Right lobe of liver (tissue), 6 donors: ENCODE measurements around the gene METTL16. TPM values are rescaled to one million over a fixed set of nuclear protein-coding genes. Genes with fewer than 3 reads are reported as not detected.

Experiments
- ATAC-seq, 4 donors: fragments of 200-7000 bp; cut with Tn5 transposase; one replicate each; pipeline ENCODE4 v1.9.1; 2020; ENCODE audit warnings: mild to moderate bottlenecking in 4 of 4, moderate library complexity in 4 of 4
- DNase-seq, 3 donors: peaks; one replicate each; pipeline ENCODE4 v3.0.0-alpha.2; 2020
- H3K27ac ChIP-seq, 3 donors: fragments of 200-600 bp; one replicate each; pipeline ENCODE4 v1.8.0; 2022
- H3K27me3 ChIP-seq, 2 donors: fragments of 200-600 bp; one replicate each; pipeline ENCODE4 v1.8.0; 2022
- H3K36me3 ChIP-seq, 4 donors: fragments of 200-600 bp; sonication (generic) in 1 of 4; one replicate each; pipeline versions ENCODE4 v1.5.1 to v1.8.0; 2017 to 2022; ENCODE audit warnings: control low read depth in 1 of 4
- H3K4me1 ChIP-seq, 4 donors: fragments of 200-600 bp; sonication (generic) in 1 of 4; one replicate each; pipeline versions ENCODE4 v1.5.1 to v1.8.0; 2017 to 2022; ENCODE audit warnings: control low read depth in 1 of 4
- H3K4me3 ChIP-seq, 3 donors: fragments of 200-600 bp; one replicate each; pipeline ENCODE4 v1.8.0; 2022
- H3K9me3 ChIP-seq, 4 donors: fragments of 200-600 bp; sonication (generic) in 1 of 4; one replicate each; pipeline versions ENCODE4 v1.5.1 to v1.8.0; 2017 to 2022; ENCODE audit warnings: control low read depth in 1 of 4
- POLR2A ChIP-seq: fragments of 450-650 bp; IDR thresholded peaks from one replicate; pipeline ENCODE4 v1.6.1; 2017; ENCODE audit warnings: antibody characterized with exemption, mild to moderate bottlenecking
- whole genome bisulfite sequencing: methylation state at CpG from one replicate; pipeline ENCODE4 v1.1.6; 2018; ENCODE audit warnings: low coverage, low lambda C conversion rate; ENCODE audit not compliant: insufficient coverage; ENCODE audit errors: missing lambda C conversion rate; 5-methylcytosine and 5-hydroxymethylcytosine counted together
- intact Hi-C, 2 donors: fragments of 100-400 bp; cut with DNase I; formaldehyde crosslinking; loops; one replicate each; pipeline versions ENCODE4 v1.11.2 to v1.14.1; 2022
- total RNA-seq, 6 experiments: library from RNA; depleted of rRNA in 2 of 6; stranded (reverse); fragments of >200 nt in 2 of 6; fragmentation: NEBNext Ultra II Directional in 3 of 6; extraction: Animal tissue kit (Norgen Biotek cat#: 25700) in 3 of 6; gene quantifications; one replicate each; pipeline versions ENCODE4 v1.1.0 to v1.2.4, GENCODE V29; 2016 to 2023
- TF ChIP-seq, protein P1 (sequence below), 4 donors: fragments of 200-600 bp in 3 of 4; fragments of 450-650 bp in 1 of 4; IDR thresholded peaks; one replicate each; pipeline versions ENCODE4 v1.5.1 to v1.8.0; 2016 to 2022; ENCODE audit warnings: antibody characterized with exemption in 4 of 4, mild to moderate bottlenecking in 2 of 4
- donor health status: DM: no; HTN: yes; CAD: no.
- donor health status: DM: no; HTN: no; CAD: no.
- donor health status: DM: no; HTN: no; CAD: no.
- donor health status: DM: no; HTN: yes; CAD: no.
- donor health status: DM: no; HTN: yes; CAD: no.

Gene METTL16
- total RNA-seq, 6 experiments from 2014 or later = 8.4 to 12.1 (median 9.3) TPM

- intact Hi-C loops = no loop called here
- peak overlapping the region; percentile 6 to 13 (median 8) for H3K4me3 ChIP-seq
- 48% methylated on average over 7 of the region's 10 CpGs for WGBS
- no peak for TF ChIP-seq POLR2A
- TF ChIP-seq, protein P1, sequence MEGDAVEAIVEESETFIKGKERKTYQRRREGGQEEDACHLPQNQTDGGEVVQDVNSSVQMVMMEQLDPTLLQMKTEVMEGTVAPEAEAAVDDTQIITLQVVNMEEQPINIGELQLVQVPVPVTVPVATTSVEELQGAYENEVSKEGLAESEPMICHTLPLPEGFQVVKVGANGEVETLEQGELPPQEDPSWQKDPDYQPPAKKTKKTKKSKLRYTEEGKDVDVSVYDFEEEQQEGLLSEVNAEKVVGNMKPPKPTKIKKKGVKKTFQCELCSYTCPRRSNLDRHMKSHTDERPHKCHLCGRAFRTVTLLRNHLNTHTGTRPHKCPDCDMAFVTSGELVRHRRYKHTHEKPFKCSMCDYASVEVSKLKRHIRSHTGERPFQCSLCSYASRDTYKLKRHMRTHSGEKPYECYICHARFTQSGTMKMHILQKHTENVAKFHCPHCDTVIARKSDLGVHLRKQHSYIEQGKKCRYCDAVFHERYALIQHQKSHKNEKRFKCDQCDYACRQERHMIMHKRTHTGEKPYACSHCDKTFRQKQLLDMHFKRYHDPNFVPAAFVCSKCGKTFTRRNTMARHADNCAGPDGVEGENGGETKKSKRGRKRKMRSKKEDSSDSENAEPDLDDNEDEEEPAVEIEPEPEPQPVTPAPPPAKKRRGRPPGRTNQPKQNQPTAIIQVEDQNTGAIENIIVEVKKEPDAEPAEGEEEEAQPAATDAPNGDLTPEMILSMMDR (IDR thresholded peaks at IDR 0.05) = no peak
- ATAC-seq (peak; percentile 14 to 45 (median 30)), DNase-seq (no peak)
- H3K4me1 ChIP-seq = peaks cover 0 to 33% (median 8%) of the 10 kb centered on the region in 4 donors
- no peaks in the 10 kb centered on the region for H3K9me3 ChIP-seq
- H3K36me3 ChIP-seq = no peaks in the 10 kb centered on the region
- H3K27me3 ChIP-seq = no peaks in the 10 kb centered on the region
- H3K27ac ChIP-seq = no peak overlapping the region
Observed at GRCh38 chr17:2485970-2486369, 25.7 kb downstream of the METTL16 start.

- intact Hi-C loops = no loop called here
- no peak for TF ChIP-seq POLR2A
- TF ChIP-seq, protein P1 (IDR thresholded peaks at IDR 0.05) = no peak
- DNase-seq (no peak), ATAC-seq (peak; percentile 74 to 80 (median 78))
- Histone ChIP-seq H3K9me3 (no peaks in the 10 kb centered on the region), H3K27me3 (no peaks in the 10 kb centered on the region), H3K4me3 (peak overlapping the region in 2 of 3 donors; percentile 8 to 13), H3K4me1 (peaks cover 0 to 30% (median 8%) of the 10 kb centered on the region in 4 donors), H3K36me3 (no peaks in the 10 kb centered on the region), H3K27ac (no peak overlapping the region)
- WGBS = 30% methylated on average over 5 of the region's 5 CpGs
Observed at GRCh38 chr17:2485543-2485942, 26.1 kb downstream of the METTL16 start.

GRCh38 chr17:2484876-2485275 lies 26.8 kb downstream of the METTL16 start:
- H3K27me3 ChIP-seq = no peaks in the 10 kb centered on the region
- H3K4me3 ChIP-seq = no peak overlapping the region
- DNase-seq (no peak), ATAC-seq (no peak)
- intact Hi-C loops = no loop called here
- WGBS = no CpG with 5 or more reads among the region's 8 CpGs
- H3K36me3 ChIP-seq = no peaks in the 10 kb centered on the region
- H3K27ac ChIP-seq = no peak overlapping the region
- no peak for TF ChIP-seq POLR2A
- peaks cover 0 to 30% (median 8%) of the 10 kb centered on the region in 4 donors for H3K4me1 ChIP-seq
- H3K9me3 ChIP-seq = no peaks in the 10 kb centered on the region

GRCh38 chr17:2483084-2483483 lies 28.6 kb downstream of the METTL16 start:
- no peak for TF ChIP-seq POLR2A
- TF ChIP-seq, protein P1 (IDR thresholded peaks at IDR 0.05) = no peak
- DNase-seq = no peak
- Histone ChIP-seq H3K36me3 (no peaks in the 10 kb centered on the region), H3K27me3 (no peaks in the 10 kb centered on the region), H3K27ac (no peak overlapping the region), H3K9me3 (no peaks in the 10 kb centered on the region), H3K4me3 (no peak overlapping the region), H3K4me1 (peaks cover 0 to 30% (median 8%) of the 10 kb centered on the region in 4 donors)
- WGBS = 100% methylated on average over 1 of the region's 1 CpG
- no peak for ATAC-seq
- intact Hi-C loops = no loop called here

- WGBS = 73% methylated on average over 7 of the region's 7 CpGs
- H3K4me1 ChIP-seq = peaks cover 0 to 30% (median 8%) of the 10 kb centered on the region in 4 donors
Observed at GRCh38 chr17:2482218-2482617, 29.5 kb downstream of the METTL16 start.

More at GRCh38 chr17:2482218-2482617, 29.5 kb downstream of the METTL16 start:
- TF ChIP-seq, protein P1 (IDR thresholded peaks at IDR 0.05) = no peak
- TF ChIP-seq POLR2A = no peak
- H3K4me3 ChIP-seq = no peak overlapping the region
- ATAC-seq (no peak), DNase-seq (no peak)
- H3K36me3 ChIP-seq = peaks cover 0 to 8% (median 0%) of the 10 kb centered on the region in 4 donors
- no peaks in the 10 kb centered on the region for H3K27me3 ChIP-seq
- H3K9me3 ChIP-seq = no peaks in the 10 kb centered on the region
- intact Hi-C loops = no loop called here
- no peak overlapping the region for H3K27ac ChIP-seq
